Suprapubic skin (tissue), 4 donors: ENCODE measurements around the gene C10orf105. TPM values are rescaled to one million over a fixed set of nuclear protein-coding genes. Genes with fewer than 3 reads are reported as not detected.
A peak's percentile ranks its signal among the peaks of the same experiment; 100 is the strongest.

Experiments
- DNase-seq, 2 donors: peaks; one replicate each; pipeline ENCODE4 v3.0.0-alpha.2; 2019; ENCODE audit warnings: low spot score in 2 of 2
- H3K27ac ChIP-seq: fragments of 200-600 bp; sonication (generic); one replicate; pipeline ENCODE4 v1.5.1; 2019
- H3K27me3 ChIP-seq: fragments of 200-600 bp; sonication (generic); one replicate; pipeline ENCODE4 v1.5.1; 2019
- H3K36me3 ChIP-seq: fragments of 200-600 bp; sonication (generic); one replicate; pipeline ENCODE4 v1.5.1; 2019
- H3K4me1 ChIP-seq: fragments of 200-600 bp; sonication (generic); one replicate; pipeline ENCODE4 v1.5.1; 2019
- H3K4me3 ChIP-seq: fragments of 200-600 bp; sonication (generic); one replicate; pipeline ENCODE4 v1.5.1; 2019; ENCODE audit warnings: mild to moderate bottlenecking
- H3K9me3 ChIP-seq: fragments of 200-600 bp; sonication (generic); one replicate; pipeline ENCODE4 v1.5.1; 2019
- CTCF ChIP-seq, 2 donors: fragments of 200-600 bp in 1 of 2; fragments of 450-650 bp in 1 of 2; sonication (generic) in 1 of 2; IDR thresholded peaks; one replicate each; pipeline ENCODE4 v1.5.1; 2016 to 2019; ENCODE audit warnings: antibody characterized with exemption in 2 of 2, mild to moderate bottlenecking in 1 of 2, moderate library complexity in 1 of 2
- EP300 ChIP-seq: sonication (generic); formaldehyde crosslinking; IDR thresholded peaks from one replicate; pipeline ENCODE4 v1.6.1; 2017; ENCODE audit warnings: antibody characterized with exemption
- POLR2A ChIP-seq, 2 donors: fragments of 450-650 bp; IDR thresholded peaks; one replicate each; pipeline ENCODE4 v1.6.1; 2017; ENCODE audit warnings: antibody characterized with exemption in 2 of 2, mild to moderate bottlenecking in 2 of 2, moderate library complexity in 2 of 2
- POLR2AphosphoS5 ChIP-seq, 3 donors: sonication (generic); formaldehyde crosslinking; IDR thresholded peaks; one replicate each; pipeline ENCODE4 v1.6.1; 2017; ENCODE audit warnings: antibody characterized with exemption in 3 of 3
- WGBS: methylation state at CpG from one replicate; pipeline ENCODE4 v1.1.5; 2018; 5-methylcytosine and 5-hydroxymethylcytosine counted together
- total RNA-seq, 4 donors: library from RNA; depleted of rRNA; stranded (reverse); fragments of >200 nt; gene quantifications; one replicate each; pipeline ENCODE4 v1.1.0, GENCODE V29; 2016

The C10orf105 gene
- total RNA-seq, 4 donors from 2014 or later: 0.17 to 0.48 TPM; not detected in 2

- Histone ChIP-seq H3K4me1 (peaks cover 89% of the 10 kb centered on the region), H3K9me3 (no peaks in the 10 kb centered on the region), H3K27ac (peak overlapping the region; percentile 86), H3K36me3 (peaks cover 4% of the 10 kb centered on the region), H3K27me3 (no peaks in the 10 kb centered on the region), H3K4me3 (no peak overlapping the region)
- no peak for DNase-seq
- TF ChIP-seq EP300 (no peak), CTCF (IDR thresholded peaks at IDR 0.05) (no peak), POLR2A (IDR thresholded peaks at IDR 0.05) (no peak), POLR2AphosphoS5 (IDR thresholded peaks at IDR 0.05) (no peak)
- 51% methylated on average over 6 of the region's 8 CpGs for WGBS
Observed at GRCh38 chr10:71765176-71765904, 45.8 kb upstream of the C10orf105 start.

GRCh38 chr10:71763352-71764127 lies 44.0 kb upstream of the C10orf105 start:
- 74% methylated on average over 11 of the region's 11 CpGs for WGBS
- no peaks in the 10 kb centered on the region for H3K27me3 ChIP-seq
- TF ChIP-seq CTCF (IDR thresholded peaks at IDR 0.05) (no peak), POLR2AphosphoS5 (IDR thresholded peaks at IDR 0.05) (no peak), POLR2A (IDR thresholded peaks at IDR 0.05) (no peak), EP300 (no peak)
- no peak overlapping the region for H3K4me3 ChIP-seq
- no peak for DNase-seq
- peaks cover 6% of the 10 kb centered on the region for H3K36me3 ChIP-seq
- no peak overlapping the region for H3K27ac ChIP-seq
- no peaks in the 10 kb centered on the region for H3K9me3 ChIP-seq
- peaks cover 77% of the 10 kb centered on the region for H3K4me1 ChIP-seq

GRCh38 chr10:71762324-71762723 lies 42.7 kb upstream of the C10orf105 start:
- DNase-seq: no peak
- peaks cover 77% of the 10 kb centered on the region for H3K4me1 ChIP-seq
- peaks cover 11% of the 10 kb centered on the region for H3K36me3 ChIP-seq
- no peaks in the 10 kb centered on the region for H3K27me3 ChIP-seq
- no peaks in the 10 kb centered on the region for H3K9me3 ChIP-seq
- H3K27ac ChIP-seq: no peak overlapping the region
- H3K4me3 ChIP-seq: no peak overlapping the region
- TF ChIP-seq CTCF (IDR thresholded peaks at IDR 0.05): no peak
- WGBS: 83% methylated on average over 4 of the region's 5 CpGs

GRCh38 chr10:71761541-71762113 lies 42.0 kb upstream of the C10orf105 start:
- Histone ChIP-seq H3K27ac (no peak overlapping the region), H3K4me3 (no peak overlapping the region), H3K27me3 (no peaks in the 10 kb centered on the region), H3K36me3 (peaks cover 11% of the 10 kb centered on the region), H3K9me3 (no peaks in the 10 kb centered on the region), H3K4me1 (peaks cover 77% of the 10 kb centered on the region)
- 96% methylated on average over 16 of the region's 26 CpGs for WGBS
- TF ChIP-seq CTCF (IDR thresholded peaks at IDR 0.05) (no peak), POLR2AphosphoS5 (IDR thresholded peaks at IDR 0.05) (no peak), EP300 (no peak), POLR2A (IDR thresholded peaks at IDR 0.05) (no peak)
- DNase-seq: no peak

- TF ChIP-seq EP300: no peak
- TF ChIP-seq CTCF (IDR thresholded peaks at IDR 0.05): no peak
- no peak for TF ChIP-seq POLR2AphosphoS5 (IDR thresholded peaks at IDR 0.05)
- no peak for TF ChIP-seq POLR2A (IDR thresholded peaks at IDR 0.05)
- peaks cover 76% of the 10 kb centered on the region for H3K4me1 ChIP-seq
- H3K27ac ChIP-seq: no peak overlapping the region
- no peak overlapping the region for H3K4me3 ChIP-seq
- no peak for DNase-seq
- peaks cover 11% of the 10 kb centered on the region for H3K36me3 ChIP-seq
- 37% methylated on average over 3 of the region's 3 CpGs for WGBS
- no peaks in the 10 kb centered on the region for H3K27me3 ChIP-seq
- H3K9me3 ChIP-seq: no peaks in the 10 kb centered on the region
Observed at GRCh38 chr10:71761105-71761511, 41.5 kb upstream of the C10orf105 start.
